CD4-positive, alpha-beta T cell treated with Interferon gamma for 1 hour (primary cell): ENCODE measurements around the gene PDLIM5.

Source experiments
- DNase-seq: peaks from one replicate; pipeline ENCODE4 v3.0.0-alpha.2; 2020

The PDLIM5 gene

GRCh38 chr4:94566420-94566819 is 114.7 kb downstream of the PDLIM5 start:
- no peak for DNase-seq

GRCh38 chr4:94567811-94568210 is 116.1 kb downstream of the PDLIM5 start:
- DNase-seq: no peak

GRCh38 chr4:94570558-94570957 is 118.8 kb downstream of the PDLIM5 start:
- DNase-seq: no peak

- no peak for DNase-seq
Observed at GRCh38 chr4:94571298-94571697, 119.6 kb downstream of the PDLIM5 start.

- DNase-seq: no peak
Observed at GRCh38 chr4:94571715-94572114, 120.0 kb downstream of the PDLIM5 start.

- DNase-seq: no peak
Observed at GRCh38 chr4:94574050-94574449, 122.3 kb downstream of the PDLIM5 start.

- DNase-seq: no peak
Observed at GRCh38 chr4:94574616-94575015, 122.9 kb downstream of the PDLIM5 start.

- no peak for DNase-seq
Observed at GRCh38 chr4:94575652-94576051, 123.9 kb downstream of the PDLIM5 start.

- DNase-seq: no peak
Observed at GRCh38 chr4:94576210-94576609, 124.5 kb downstream of the PDLIM5 start.

- DNase-seq: no peak
Observed at GRCh38 chr4:94577136-94577535, 125.4 kb downstream of the PDLIM5 start.

GRCh38 chr4:94578195-94578594 is 126.5 kb downstream of the PDLIM5 start:
- no peak for DNase-seq

- no peak for DNase-seq
Observed at GRCh38 chr4:94581766-94582165, 130.0 kb downstream of the PDLIM5 start.

- no peak for DNase-seq
Observed at GRCh38 chr4:94582517-94582916, 130.8 kb downstream of the PDLIM5 start.

- no peak for DNase-seq
Observed at GRCh38 chr4:94583914-94584641, 132.3 kb downstream of the PDLIM5 start.

- no peak for DNase-seq
Observed at GRCh38 chr4:94588896-94589693, 137.4 kb downstream of the PDLIM5 start.

- no peak for DNase-seq
Observed at GRCh38 chr4:94590493-94590892, 138.8 kb downstream of the PDLIM5 start.

GRCh38 chr4:94591289-94591688 is 139.5 kb downstream of the PDLIM5 start:
- no peak for DNase-seq

- no peak for DNase-seq
Observed at GRCh38 chr4:94595013-94595412, 143.3 kb downstream of the PDLIM5 start.

- DNase-seq: no peak
Observed at GRCh38 chr4:94595880-94596483, 144.2 kb downstream of the PDLIM5 start.

- no peak for DNase-seq
Observed at GRCh38 chr4:94598758-94599157, 147.0 kb downstream of the PDLIM5 start.

GRCh38 chr4:94603170-94603747 is 151.5 kb downstream of the PDLIM5 start:
- DNase-seq: no peak

- no peak for DNase-seq
Observed at GRCh38 chr4:94605241-94605805, 153.6 kb downstream of the PDLIM5 start.

- no peak for DNase-seq
Observed at GRCh38 chr4:94610145-94610544, 158.4 kb downstream of the PDLIM5 start.
